Suppressor macrophage (primary cell): ENCODE results near the gene DSCAM.
"Not testable (repeated sequence)": the region's sequence is repeated elsewhere in the genome, so short reads cannot be mapped to it uniquely, and the experiment has no call there.

Source experiments
- DNase-seq, 4 experiments: peaks; one replicate each; pipeline ENCODE4 v3.0.0-alpha.2; 2020 to 2022

Gene DSCAM

GRCh38 chr21:40371329-40371728 lies 475.6 kb downstream of the DSCAM start:
- DNase-seq, result no peak

GRCh38 chr21:40356644-40357043 lies 490.3 kb downstream of the DSCAM start:
- DNase-seq, result no peak

GRCh38 chr21:40355076-40355475 lies 491.9 kb downstream of the DSCAM start:
- no peak for DNase-seq

- no peak for DNase-seq
These were observed 496.0 kb downstream of the DSCAM start for GRCh38 chr21:40351006-40351405.

GRCh38 chr21:40349591-40349990 lies 497.4 kb downstream of the DSCAM start:
- DNase-seq, result no peak

- DNase-seq, result no peak
These were observed 501.1 kb downstream of the DSCAM start for GRCh38 chr21:40345711-40346321.

GRCh38 chr21:40340357-40340756 lies 506.6 kb downstream of the DSCAM start:
- no peak for DNase-seq

- DNase-seq, result no peak
These were observed 507.9 kb downstream of the DSCAM start for GRCh38 chr21:40339050-40339449.

GRCh38 chr21:40337981-40338380 lies 509.0 kb downstream of the DSCAM start:
- DNase-seq, result no peak

- DNase-seq, result no peak
These were observed 511.3 kb downstream of the DSCAM start for GRCh38 chr21:40335704-40336103.

GRCh38 chr21:40334159-40334558 lies 512.8 kb downstream of the DSCAM start:
- DNase-seq, result no peak

GRCh38 chr21:40333731-40334130 lies 513.2 kb downstream of the DSCAM start:
- no peak for DNase-seq

- DNase-seq, result no peak
These were observed 515.2 kb downstream of the DSCAM start for GRCh38 chr21:40331804-40332203.

- no peak for DNase-seq
These were observed 515.8 kb downstream of the DSCAM start for GRCh38 chr21:40331172-40331571.

GRCh38 chr21:40324389-40324788 lies 522.6 kb downstream of the DSCAM start:
- DNase-seq, result no peak

- DNase-seq, result not testable (repeated sequence)
These were observed 526.2 kb downstream of the DSCAM start for GRCh38 chr21:40320718-40321117.

GRCh38 chr21:40318371-40318770 lies 528.6 kb downstream of the DSCAM start:
- no peak for DNase-seq

GRCh38 chr21:40316104-40316503 lies 530.9 kb downstream of the DSCAM start:
- peak in 2 of 4 experiments; percentile 5 to 7 for DNase-seq

GRCh38 chr21:40315626-40316025 lies 531.3 kb downstream of the DSCAM start:
- DNase-seq, result no peak

GRCh38 chr21:40313260-40313659 lies 533.7 kb downstream of the DSCAM start:
- no peak for DNase-seq

- DNase-seq, result no peak
These were observed 546.7 kb downstream of the DSCAM start for GRCh38 chr21:40300300-40300699.

- DNase-seq, result no peak
These were observed 547.5 kb downstream of the DSCAM start for GRCh38 chr21:40299451-40299850.

GRCh38 chr21:40294345-40294744 lies 552.6 kb downstream of the DSCAM start:
- DNase-seq, result no peak

- DNase-seq, result no peak
These were observed 555.4 kb downstream of the DSCAM start for GRCh38 chr21:40291560-40291959.

- no peak for DNase-seq
These were observed 562.5 kb downstream of the DSCAM start for GRCh38 chr21:40284409-40284808.
